Activated CD4-positive, alpha-beta T cell treated with anti-CD3 and anti-CD28 coated beads, Interleukin-2, amount 50 U/mL, for 4 hours (primary cell): Measurements from ENCODE around the gene CFAP61.
"Not testable (repeated sequence)": the region's sequence is repeated elsewhere in the genome, so short reads cannot be mapped to it uniquely, and the experiment has no call there.

Experiments used
- DNase-seq, 2 experiments: peaks; one replicate each; pipeline ENCODE4 v3.0.0-alpha.2; 2020

CFAP61 gene

GRCh38 chr20:20237093-20237959 lies 185.0 kb downstream of the CFAP61 start:
- no peak for DNase-seq

GRCh38 chr20:20241976-20242375 lies 189.6 kb downstream of the CFAP61 start:
- no peak for DNase-seq

- not testable (repeated sequence) for DNase-seq
Observed at GRCh38 chr20:20244384-20244783, 192.1 kb downstream of the CFAP61 start.

GRCh38 chr20:20246996-20247633 lies 194.8 kb downstream of the CFAP61 start:
- no peak for DNase-seq

- DNase-seq, result no peak
Observed at GRCh38 chr20:20248620-20249200, 196.4 kb downstream of the CFAP61 start.

- no peak for DNase-seq
Observed at GRCh38 chr20:20251317-20251716, 199.0 kb downstream of the CFAP61 start.

- no peak for DNase-seq
Observed at GRCh38 chr20:20251836-20252235, 199.5 kb downstream of the CFAP61 start.

GRCh38 chr20:20253039-20253743 lies 200.9 kb downstream of the CFAP61 start:
- DNase-seq, result no peak

- DNase-seq, result no peak
Observed at GRCh38 chr20:20253744-20254330, 201.5 kb downstream of the CFAP61 start.

- no peak for DNase-seq
Observed at GRCh38 chr20:20255099-20255498, 202.8 kb downstream of the CFAP61 start.

- DNase-seq, result no peak
Observed at GRCh38 chr20:20259533-20259932, 207.2 kb downstream of the CFAP61 start.

- DNase-seq, result no peak
Observed at GRCh38 chr20:20261159-20261558, 208.8 kb downstream of the CFAP61 start.

- no peak for DNase-seq
Observed at GRCh38 chr20:20265210-20265609, 212.9 kb downstream of the CFAP61 start.

GRCh38 chr20:20266552-20266951 lies 214.2 kb downstream of the CFAP61 start:
- DNase-seq, result no peak

GRCh38 chr20:20267685-20268370 lies 215.5 kb downstream of the CFAP61 start:
- DNase-seq, result no peak

GRCh38 chr20:20271271-20271670 lies 218.9 kb downstream of the CFAP61 start:
- DNase-seq, result no peak

GRCh38 chr20:20272686-20273085 lies 220.4 kb downstream of the CFAP61 start:
- no peak for DNase-seq

- no peak for DNase-seq
Observed at GRCh38 chr20:20273286-20273685, 221.0 kb downstream of the CFAP61 start.

GRCh38 chr20:20274821-20275220 lies 222.5 kb downstream of the CFAP61 start:
- no peak for DNase-seq

GRCh38 chr20:20275636-20276035 lies 223.3 kb downstream of the CFAP61 start:
- no peak for DNase-seq

GRCh38 chr20:20276811-20277530 lies 224.6 kb downstream of the CFAP61 start:
- no peak for DNase-seq
